Tibial artery (tissue), 4 donors: ENCODE results near the gene NAT14.

Experiments used
- DNase-seq, 2 donors: peaks; one replicate each; pipeline ENCODE4 v3.0.0-alpha.2; 2019
- H3K27ac ChIP-seq, 2 donors: fragments of 200-600 bp; sonication (generic) in 1 of 2; 1 replicate in 1 of 2; 2 replicates in 1 of 2; pipeline ENCODE4 v1.5.1; 2018 to 2019; ENCODE audit warnings: mild to moderate bottlenecking in 1 of 2
- H3K27me3 ChIP-seq, 2 donors: fragments of 200-600 bp; sonication (generic) in 1 of 2; one replicate each; pipeline versions ENCODE4 v1.5.1 to v1.6.0; 2016 to 2019
- H3K36me3 ChIP-seq, 3 donors: fragments of 200-600 bp; sonication (generic) in 2 of 3; one replicate each; pipeline ENCODE4 v1.5.1; 2016 to 2019; ENCODE audit warnings: mild to moderate bottlenecking in 2 of 3
- H3K4me1 ChIP-seq, 4 donors: fragments of 200-600 bp; sonication (generic) in 2 of 4; 1 replicate in 3 of 4; 2 replicates in 1 of 4; pipeline ENCODE4 v1.5.1; 2016 to 2019
- H3K4me3 ChIP-seq, 2 donors: fragments of 200-600 bp; sonication (generic) in 1 of 2; 1 replicate in 1 of 2; 2 replicates in 1 of 2; pipeline ENCODE4 v1.5.1; 2018 to 2019; ENCODE audit warnings: mild to moderate bottlenecking in 2 of 2
- H3K9me3 ChIP-seq, 3 donors: fragments of 200-600 bp; sonication (generic) in 1 of 3; one replicate each; pipeline ENCODE4 v1.5.1; 2016 to 2019
- CTCF ChIP-seq, 2 experiments: fragments of 200-600 bp in 1 of 2; fragments of 450-650 bp in 1 of 2; IDR thresholded peaks; one replicate each; pipeline ENCODE4 v1.5.1; 2017 to 2019; ENCODE audit warnings: antibody characterized with exemption in 2 of 2, mild to moderate bottlenecking in 1 of 2, moderate library complexity in 1 of 2
- intact Hi-C: fragments of 100-400 bp; cut with DNase I; formaldehyde crosslinking; loops from one replicate; pipeline ENCODE4 v1.15.0; 2023; ENCODE audit warnings: low total_unique reads

NAT14 gene

GRCh38 chr19:55461259-55461973, 23.6 kb upstream of the NAT14 start, which contains the start of gene ISOC2:
ISOC2 (minus strand) TSS chr19:55461642; CDS start chr19:55456486, 5,156 bp downstream.
- TF ChIP-seq CTCF (IDR thresholded peaks at IDR 0.05) = no peak
- Histone ChIP-seq H3K27me3 (no peaks in the 10 kb centered on the region), H3K4me3 (peak within 1 kb of the TSS; percentile 86 to 97), H3K9me3 (no peaks in the 10 kb centered on the region), H3K36me3 (peaks cover 0 to 2% (median 0%) of the 10 kb centered on the region in 3 donors), H3K27ac (peak within 1 kb of the TSS; percentile 83 to 91), H3K4me1 (peaks cover 0 to 20% (median 15%) of the 10 kb centered on the region in 4 donors)
- intact Hi-C loops = no loop called here
- DNase-seq = peak; percentile 100

- DNase-seq = no peak
- Histone ChIP-seq H3K4me1 (peaks cover 0 to 20% (median 15%) of the 10 kb centered on the region in 4 donors), H3K36me3 (no peaks in the 10 kb centered on the region), H3K27ac (peak overlapping the region; percentile 83 to 84), H3K9me3 (no peaks in the 10 kb centered on the region), H3K27me3 (no peaks in the 10 kb centered on the region), H3K4me3 (peak overlapping the region; percentile 86 to 97)
- intact Hi-C loops = no loop called here
- TF ChIP-seq CTCF (IDR thresholded peaks at IDR 0.05) = no peak
Observed at GRCh38 chr19:55461974-55462626, 22.9 kb upstream of the NAT14 start.

- no peaks in the 10 kb centered on the region for H3K9me3 ChIP-seq
- H3K4me1 ChIP-seq = peaks cover 0 to 25% (median 17%) of the 10 kb centered on the region in 4 donors
- intact Hi-C loops = no loop called here
- no peak for TF ChIP-seq CTCF (IDR thresholded peaks at IDR 0.05)
- DNase-seq = no peak
- no peaks in the 10 kb centered on the region for H3K36me3 ChIP-seq
- H3K27ac ChIP-seq = no peak overlapping the region
- H3K4me3 ChIP-seq = no peak overlapping the region
- no peaks in the 10 kb centered on the region for H3K27me3 ChIP-seq
Observed at GRCh38 chr19:55462722-55463121, 22.3 kb upstream of the NAT14 start.

- no peak for TF ChIP-seq CTCF (IDR thresholded peaks at IDR 0.05)
- Histone ChIP-seq H3K36me3 (no peaks in the 10 kb centered on the region), H3K27me3 (no peaks in the 10 kb centered on the region), H3K4me3 (no peak overlapping the region), H3K27ac (no peak overlapping the region), H3K4me1 (peaks cover 0 to 29% (median 17%) of the 10 kb centered on the region in 4 donors), H3K9me3 (no peaks in the 10 kb centered on the region)
- DNase-seq = no peak
- intact Hi-C loops = no loop called here
Observed at GRCh38 chr19:55463583-55464031, 21.4 kb upstream of the NAT14 start.

GRCh38 chr19:55464039-55464661, 20.8 kb upstream of the NAT14 start:
- no peak for TF ChIP-seq CTCF (IDR thresholded peaks at IDR 0.05)
- Histone ChIP-seq H3K9me3 (no peaks in the 10 kb centered on the region), H3K36me3 (no peaks in the 10 kb centered on the region), H3K27me3 (no peaks in the 10 kb centered on the region), H3K27ac (no peak overlapping the region), H3K4me1 (peaks cover 0 to 29% (median 17%) of the 10 kb centered on the region in 4 donors), H3K4me3 (no peak overlapping the region)
- intact Hi-C loops = no loop called here
- no peak for DNase-seq
